ENCODE measurements around the gene SLC4A2. TPM values are rescaled to one million over a fixed set of nuclear protein-coding genes. Genes with fewer than 3 reads are reported as not detected.

The SLC4A2 gene
- total RNA-seq, 1 experiment from 2014 or later: 164 TPM

DNA sequence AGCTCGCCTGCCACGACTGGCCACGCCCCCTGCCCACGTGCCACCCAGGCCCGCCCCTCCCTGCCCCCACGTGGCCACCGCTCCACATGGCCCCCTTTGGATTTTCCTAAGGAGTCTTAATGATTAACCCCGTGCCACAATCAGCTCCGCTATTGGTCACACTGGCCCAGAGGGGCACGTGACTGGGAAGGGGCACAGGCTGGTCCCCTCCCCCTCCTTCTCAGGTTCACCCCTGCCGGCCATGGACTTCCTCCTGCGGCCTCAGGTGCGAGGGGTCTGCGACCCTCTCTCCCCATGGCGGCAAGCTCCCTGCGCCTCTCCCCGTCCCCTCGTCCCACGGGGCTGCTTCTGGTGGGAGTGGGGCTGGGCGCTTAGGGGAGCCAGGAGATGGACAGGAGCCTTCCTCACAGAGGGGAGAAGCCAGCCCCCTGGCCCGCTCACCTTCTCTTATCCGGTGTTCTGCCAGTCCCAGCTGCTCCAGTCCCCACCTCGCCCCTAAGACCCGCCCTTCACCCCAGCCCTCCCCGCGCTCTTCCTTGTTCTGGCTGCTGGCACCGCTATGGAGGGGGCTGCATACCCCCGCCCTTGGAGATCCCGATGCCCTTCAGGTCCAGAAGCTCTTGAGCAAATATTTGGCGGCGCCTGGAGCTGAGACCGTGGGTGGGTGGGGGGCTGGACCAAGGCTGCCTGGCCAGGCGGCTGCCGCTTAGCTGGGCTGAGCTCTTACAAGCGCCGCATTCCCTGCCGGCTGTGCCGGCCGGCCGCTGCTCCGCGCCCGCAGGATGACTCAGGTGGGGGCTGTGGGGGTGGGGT lies 3.2 kb downstream of the SLC4A2 start (continued):
- TF ChIP-seq ZNF263 (CRISPR knock-in tag; IDR thresholded peaks at IDR 0.05; ENCODE audit: low read depth): no peak
- TF ChIP-seq JUN (CRISPR knock-in tag; IDR thresholded peaks at IDR 0.05): no peak
- no peak; the same call in 1 of the 2 replicates for TF ChIP-seq ETV6 (CRISPR knock-in tag; IDR thresholded peaks at IDR 0.05)
- no peak for TF ChIP-seq HMGA2 (CRISPR knock-in tag; IDR thresholded peaks at IDR 0.05)
- peak; percentile 18 for TF ChIP-seq ZNF423 (CRISPR knock-in tag; IDR thresholded peaks at IDR 0.05)
- TF ChIP-seq CTCF (IDR thresholded peaks at IDR 0.05): no peak
- 0 out of 2 replicates have a peak, but pooled peaks have one; percentile 46 for TF ChIP-seq CREB1 (CRISPR knock-in tag; IDR thresholded peaks at IDR 0.05)
- TF ChIP-seq, protein P1, sequence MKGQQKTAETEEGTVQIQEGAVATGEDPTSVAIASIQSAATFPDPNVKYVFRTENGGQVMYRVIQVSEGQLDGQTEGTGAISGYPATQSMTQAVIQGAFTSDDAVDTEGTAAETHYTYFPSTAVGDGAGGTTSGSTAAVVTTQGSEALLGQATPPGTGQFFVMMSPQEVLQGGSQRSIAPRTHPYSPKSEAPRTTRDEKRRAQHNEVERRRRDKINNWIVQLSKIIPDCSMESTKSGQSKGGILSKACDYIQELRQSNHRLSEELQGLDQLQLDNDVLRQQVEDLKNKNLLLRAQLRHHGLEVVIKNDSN (CRISPR knock-in tag; IDR thresholded peaks at IDR 0.05): peak; percentile 99
- TF ChIP-seq AR (CRISPR knock-in tag; IDR thresholded peaks at IDR 0.05): no peak
- no peak for TF ChIP-seq PRRX2 (CRISPR knock-in tag; IDR thresholded peaks at IDR 0.05)
- no peak for TF ChIP-seq ZNF671 (CRISPR knock-in tag; IDR thresholded peaks at IDR 0.05)
- TF ChIP-seq, protein P2, sequence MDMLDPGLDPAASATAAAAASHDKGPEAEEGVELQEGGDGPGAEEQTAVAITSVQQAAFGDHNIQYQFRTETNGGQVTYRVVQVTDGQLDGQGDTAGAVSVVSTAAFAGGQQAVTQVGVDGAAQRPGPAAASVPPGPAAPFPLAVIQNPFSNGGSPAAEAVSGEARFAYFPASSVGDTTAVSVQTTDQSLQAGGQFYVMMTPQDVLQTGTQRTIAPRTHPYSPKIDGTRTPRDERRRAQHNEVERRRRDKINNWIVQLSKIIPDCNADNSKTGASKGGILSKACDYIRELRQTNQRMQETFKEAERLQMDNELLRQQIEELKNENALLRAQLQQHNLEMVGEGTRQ (CRISPR knock-in tag; IDR thresholded peaks at IDR 0.05): peak; percentile 98
- TF ChIP-seq, protein P3, sequence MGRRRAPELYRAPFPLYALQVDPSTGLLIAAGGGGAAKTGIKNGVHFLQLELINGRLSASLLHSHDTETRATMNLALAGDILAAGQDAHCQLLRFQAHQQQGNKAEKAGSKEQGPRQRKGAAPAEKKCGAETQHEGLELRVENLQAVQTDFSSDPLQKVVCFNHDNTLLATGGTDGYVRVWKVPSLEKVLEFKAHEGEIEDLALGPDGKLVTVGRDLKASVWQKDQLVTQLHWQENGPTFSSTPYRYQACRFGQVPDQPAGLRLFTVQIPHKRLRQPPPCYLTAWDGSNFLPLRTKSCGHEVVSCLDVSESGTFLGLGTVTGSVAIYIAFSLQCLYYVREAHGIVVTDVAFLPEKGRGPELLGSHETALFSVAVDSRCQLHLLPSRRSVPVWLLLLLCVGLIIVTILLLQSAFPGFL (CRISPR knock-in tag; IDR thresholded peaks at IDR 0.05; ENCODE audit: borderline replicate concordance): no peak
- peak; percentile 30; the same call in 1 of the 2 replicates for TF ChIP-seq FOXP4 (CRISPR knock-in tag; IDR thresholded peaks at IDR 0.05)
- TF ChIP-seq FOXP1 (CRISPR knock-in tag; IDR thresholded peaks at IDR 0.05; ENCODE audit: borderline replicate concordance): peak; percentile 88
- TF ChIP-seq NR3C1 (CRISPR knock-in tag; conservative IDR thresholded peaks at IDR 0.05; ENCODE audit: low read depth): no peak
- TF ChIP-seq MAX (CRISPR knock-in tag; IDR thresholded peaks at IDR 0.05): peak; percentile 95
- TF ChIP-seq NFYB (CRISPR knock-in tag; conservative IDR thresholded peaks at IDR 0.05; ENCODE audit: low read depth): 0 out of 2 replicates have a peak, but pooled peaks have one; percentile 35
- TF ChIP-seq NFE2L1 (CRISPR knock-in tag; IDR thresholded peaks at IDR 0.05): 0 out of 2 replicates have a peak, but pooled peaks have one; percentile 44
- TF ChIP-seq ZNF121 (CRISPR knock-in tag; IDR thresholded peaks at IDR 0.05): no peak
- TF ChIP-seq MYBL2 (CRISPR knock-in tag; IDR thresholded peaks at IDR 0.05): peak; percentile 66; the same call in 1 of the 2 replicates
- TF ChIP-seq NR1H2 (CRISPR knock-in tag; IDR thresholded peaks at IDR 0.05): no peak
